Muscle of back (tissue), 11 donors: ENCODE measurements around the gene CDK2. TPM values are rescaled to one million over a fixed set of nuclear protein-coding genes. Genes with fewer than 3 reads are reported as not detected.

Experiments used
- DNase-seq, 3 donors: peaks; one replicate each; pipeline versions ENCODE4 v3.0.0 to v3.0.0-alpha.2; 2013
- polyA plus RNA-seq, 10 donors: library from polyadenylated mRNA; unstranded; fragments of 120-200 nt; gene quantifications; one replicate each; pipeline ENCODE4 v1.2.1, GENCODE V29; 2013; ENCODE audit not compliant: insufficient read length in 10 of 10

Gene CDK2
- polyA plus RNA-seq, 10 donors = 21.0 to 42.1 (median 28.6) TPM

- no peak for DNase-seq
Measured at GRCh38 chr12:55934773-55935172, 31.9 kb upstream of the CDK2 start.

GRCh38 chr12:55935738-55936151 is 30.9 kb upstream of the CDK2 start:
- DNase-seq = peak in 2 of 3 donors; percentile 54 to 62

DNA sequence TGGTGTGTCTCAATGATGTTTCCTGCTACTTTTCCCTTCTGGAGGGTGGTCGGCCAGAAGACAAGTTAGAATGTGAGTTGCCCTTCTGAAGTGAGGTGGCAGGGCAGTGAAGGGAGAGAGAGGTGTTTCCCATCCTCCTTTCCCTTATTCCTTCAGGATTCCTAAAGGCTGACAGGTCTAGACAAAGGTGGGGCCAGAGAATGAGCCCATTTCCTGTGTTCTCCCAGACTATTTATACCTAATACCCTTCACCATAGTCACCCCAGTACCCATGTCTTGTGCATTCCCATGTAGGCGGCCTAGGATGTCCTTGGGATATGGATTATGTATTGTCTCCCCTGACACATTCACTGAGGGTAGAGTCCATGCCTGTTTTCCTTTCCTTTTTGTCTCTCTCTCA is 28.6 kb upstream of the CDK2 start:
- DNase-seq = no peak

GRCh38 chr12:55938826-55939501 is 27.7 kb upstream of the CDK2 start:
- DNase-seq = no peak

DNA sequence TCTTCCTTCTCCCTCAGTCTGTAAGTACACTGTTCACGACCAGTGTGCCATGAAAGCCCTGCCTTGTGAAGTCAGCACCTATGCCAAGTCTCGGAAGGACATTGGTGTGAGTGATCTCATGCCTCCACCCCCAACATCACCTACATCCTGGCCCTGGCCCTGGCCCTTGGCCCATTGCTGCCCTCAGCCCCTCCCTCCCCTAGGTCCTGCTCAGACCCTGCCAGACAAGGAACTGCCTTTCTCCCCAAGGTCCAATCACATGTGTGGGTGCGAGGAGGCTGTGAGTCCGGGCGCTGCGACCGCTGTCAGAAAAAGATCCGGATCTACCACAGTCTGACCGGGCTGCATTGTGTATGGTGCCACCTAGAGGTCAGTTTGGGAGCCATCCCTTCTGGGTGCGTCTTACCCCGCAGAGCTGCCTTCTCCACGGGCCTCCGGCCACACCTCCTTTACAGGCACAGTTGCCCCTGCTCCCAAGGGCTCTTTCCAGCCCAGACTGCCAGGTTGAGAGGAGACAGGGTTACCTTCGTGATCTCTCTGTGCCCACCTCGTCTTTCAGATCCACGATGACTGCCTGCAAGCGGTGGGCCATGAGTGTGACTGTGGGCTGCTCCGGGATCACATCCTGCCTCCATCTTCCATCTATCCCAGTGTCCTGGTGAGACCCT is 26.4 kb upstream of the CDK2 start:
- peak; percentile 73 to 92 (median 88) for DNase-seq

- no peak for DNase-seq
Measured at GRCh38 chr12:55942055-55942454, 24.6 kb upstream of the CDK2 start.

DNA sequence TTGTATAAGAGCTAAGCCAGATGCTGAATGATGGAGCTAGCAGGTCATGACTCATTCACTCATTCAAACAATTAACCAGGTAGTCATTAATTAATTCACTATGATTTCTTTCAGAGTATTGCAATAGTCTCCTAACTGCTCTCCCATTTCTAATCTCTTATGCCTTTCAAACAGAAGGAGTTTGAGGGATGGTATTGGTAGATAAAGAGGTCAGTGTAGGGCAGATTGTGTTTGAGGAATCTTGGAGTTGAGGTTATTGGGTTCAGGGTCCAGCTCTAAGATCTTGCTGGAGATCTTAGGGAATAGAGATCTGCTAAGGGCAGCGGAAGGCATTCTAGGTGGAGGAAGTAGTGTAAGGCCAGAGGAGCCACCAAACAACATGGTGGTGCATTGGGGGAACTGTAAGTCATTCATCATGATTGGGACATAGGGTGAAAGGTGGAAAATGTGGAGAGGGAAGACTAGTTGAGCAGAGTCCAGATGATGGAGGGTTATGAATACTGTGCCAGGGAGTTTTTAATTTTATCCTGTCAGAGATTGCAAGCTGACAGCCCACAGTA is 24.0 kb upstream of the CDK2 start:
- DNase-seq = no peak

- DNase-seq = no peak
Measured at GRCh38 chr12:55946553-55946952, 20.1 kb upstream of the CDK2 start.

- no peak for DNase-seq
Measured at GRCh38 chr12:55955344-55955743, 11.3 kb upstream of the CDK2 start.

GRCh38 chr12:55955800-55956508 is 10.7 kb upstream of the CDK2 start:
- no peak for DNase-seq

DNA sequence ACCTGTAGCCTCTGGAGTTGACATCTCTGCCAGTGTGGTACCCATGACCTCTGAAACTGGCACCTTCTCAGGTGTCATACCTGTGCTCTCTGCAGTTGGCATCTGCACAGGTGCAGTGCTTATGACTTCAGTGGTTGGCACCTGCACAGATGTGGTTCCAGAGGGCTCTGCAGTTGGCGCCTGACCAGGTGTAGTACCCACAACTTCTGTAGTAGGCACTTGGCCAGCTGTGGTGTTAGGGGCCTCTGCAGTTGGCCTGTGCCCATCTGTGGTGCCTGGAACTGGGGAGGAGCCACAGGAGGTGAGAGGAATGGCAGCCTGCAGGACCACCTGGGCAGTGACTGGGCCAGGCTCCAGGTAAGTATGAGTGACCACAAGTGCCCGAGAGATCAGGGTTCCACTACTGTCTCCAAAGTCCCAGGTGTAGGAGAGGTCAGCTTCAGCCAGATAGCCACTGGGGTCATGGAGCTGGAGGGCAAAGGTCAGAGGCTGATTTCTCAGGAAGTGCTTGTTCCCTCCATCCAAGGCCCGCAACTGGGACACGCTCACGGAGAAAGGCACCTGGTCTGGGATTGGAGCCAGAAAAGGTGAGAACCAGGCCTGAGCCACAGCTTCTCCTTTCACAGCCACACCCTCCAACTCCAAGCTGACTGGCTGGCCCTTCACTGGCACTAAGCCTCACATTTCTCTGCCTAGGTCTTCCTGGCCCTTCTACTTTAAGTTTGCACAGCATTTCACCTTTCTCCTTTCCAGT is 9.3 kb upstream of the CDK2 start:
- no peak for DNase-seq

DNA sequence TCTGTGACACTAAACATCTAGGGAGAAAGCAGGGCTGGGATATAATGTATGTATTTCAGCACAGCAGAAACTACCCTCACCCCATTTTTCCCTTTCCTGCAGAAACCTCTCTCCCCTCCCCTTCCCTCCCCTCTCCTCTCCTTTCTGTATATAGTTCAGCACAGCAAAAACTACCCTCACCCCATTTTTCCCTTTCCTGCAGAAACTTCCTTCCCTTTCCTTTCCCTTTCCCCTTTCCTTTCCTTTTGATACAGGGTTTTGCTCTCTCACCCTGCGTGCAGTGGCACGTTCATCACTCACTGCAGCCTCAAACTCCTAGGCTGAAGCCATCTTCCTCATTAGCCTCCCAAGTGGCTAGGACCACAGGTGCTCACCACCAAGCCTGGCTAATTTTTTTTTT is 2.9 kb upstream of the CDK2 start:
- DNase-seq = no peak

- no peak for DNase-seq
Measured at GRCh38 chr12:55965240-55965639, 1.4 kb upstream of the CDK2 start.

GRCh38 chr12:55965941-55966407 is 656 bp upstream of the CDK2 start, which contains the start of gene PMEL:
PMEL (minus strand) TSS chr12:55966042; CDS start chr12:55966011, 31 bp downstream.
- DNase-seq = peak in 1 of 3 donors; percentile 21

GRCh38 chr12:55969356-55969755 is 2.7 kb downstream of the CDK2 start:
- DNase-seq = no peak

DNA sequence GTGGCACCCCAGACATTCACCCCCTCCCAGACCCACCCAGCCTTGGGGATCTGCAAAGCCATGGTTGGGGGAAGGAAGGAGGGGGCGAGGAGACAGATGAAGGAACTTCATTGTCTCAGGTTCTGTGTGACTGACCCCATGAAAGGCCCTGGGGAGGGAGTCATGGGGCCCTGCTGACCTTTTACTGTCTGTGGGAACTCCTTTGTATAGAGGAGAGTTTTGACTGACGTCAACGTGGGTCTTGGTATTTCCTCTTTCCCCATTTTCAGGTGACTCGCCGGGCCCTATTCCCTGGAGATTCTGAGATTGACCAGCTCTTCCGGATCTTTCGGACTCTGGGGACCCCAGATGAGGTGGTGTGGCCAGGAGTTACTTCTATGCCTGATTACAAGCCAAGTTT is 4.1 kb downstream of the CDK2 start:
- no peak for DNase-seq

GRCh38 chr12:55972042-55972441 is 5.4 kb downstream of the CDK2 start:
- no peak for DNase-seq

DNA sequence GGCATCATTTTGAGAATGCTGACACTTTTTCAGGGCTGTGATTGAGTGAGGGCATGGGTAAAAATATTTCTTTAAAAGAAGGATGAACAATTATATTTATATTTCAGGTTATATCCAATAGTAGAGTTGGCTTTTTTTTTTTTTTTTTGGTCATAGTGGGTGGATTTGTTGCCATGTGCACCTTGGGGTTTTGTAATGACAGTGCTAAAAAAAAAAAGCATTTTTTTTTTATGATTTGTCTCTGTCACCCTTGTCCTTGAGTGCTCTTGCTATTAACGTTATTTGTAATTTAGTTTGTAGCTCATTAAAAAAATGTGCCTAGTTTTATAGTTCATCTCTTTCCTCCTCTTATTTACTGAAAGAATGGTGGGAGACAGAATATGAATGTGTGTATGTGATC is 5.8 kb downstream of the CDK2 start:
- no peak for DNase-seq

GRCh38 chr12:55972911-55973598 is 6.4 kb downstream of the CDK2 start:
- peak in 2 of 3 donors; percentile 59 to 79 for DNase-seq

GRCh38 chr12:55973599-55974307 is 7.1 kb downstream of the CDK2 start, which contains the start of gene RAB5B:
RAB5B (plus strand) TSS chr12:55974078; CDS start chr12:55986961, 12,883 bp downstream.
- peak; percentile 99 to 100 (median 100) for DNase-seq
